Ishikawa (cell line): Measurements from ENCODE around the gene RGS6.

Source experiments
- CEBPB ChIP-seq: IDR thresholded peaks from 2 replicates; pipeline ENCODE4 v1.6.1; 2012
- CREB1 ChIP-seq: IDR thresholded peaks from 2 replicates; pipeline ENCODE4 v1.6.1; 2012; ENCODE audit warnings: low read depth
- EGR1 ChIP-seq: IDR thresholded peaks from 2 replicates; pipeline ENCODE4 v1.6.1; 2012
- EP300 ChIP-seq: IDR thresholded peaks from 2 replicates; pipeline ENCODE4 v1.6.1; 2012; ENCODE audit warnings: borderline replicate concordance
- FOXM1 ChIP-seq: IDR thresholded peaks from 2 replicates; pipeline ENCODE4 v1.6.1; 2012; ENCODE audit warnings: low read depth, borderline replicate concordance
- MAX ChIP-seq: IDR thresholded peaks from 2 replicates; pipeline ENCODE4 v1.6.1; 2012
- NFIC ChIP-seq: IDR thresholded peaks from 2 replicates; pipeline ENCODE4 v1.6.1; 2012
- RAD21 ChIP-seq: IDR thresholded peaks from 2 replicates; pipeline ENCODE4 v1.6.1; 2012; ENCODE audit warnings: low read depth
- TAF1 ChIP-seq: IDR thresholded peaks from 2 replicates; pipeline ENCODE4 v1.6.1; 2012; ENCODE audit warnings: low read depth, mild to moderate bottlenecking
- TCF12 ChIP-seq: IDR thresholded peaks from 2 replicates; pipeline ENCODE4 v1.6.1; 2012; ENCODE audit warnings: low read depth
- TEAD4 ChIP-seq: IDR thresholded peaks from 2 replicates; pipeline ENCODE4 v1.6.1; 2012
- YY1 ChIP-seq: IDR thresholded peaks from 2 replicates; pipeline ENCODE4 v1.6.1; 2012; ENCODE audit warnings: low read depth
- ZBTB7A ChIP-seq: IDR thresholded peaks from 2 replicates; pipeline ENCODE4 v1.6.1; 2012; ENCODE audit warnings: low read depth
- TF ChIP-seq, protein P1 (sequence below): IDR thresholded peaks from 2 replicates; pipeline ENCODE4 v1.6.1; 2012; ENCODE audit warnings: low read depth, mild to moderate bottlenecking
- TF ChIP-seq, protein P2 (sequence below): IDR thresholded peaks from 2 replicates; pipeline ENCODE4 v1.6.1; 2012

The RGS6 gene

DNA sequence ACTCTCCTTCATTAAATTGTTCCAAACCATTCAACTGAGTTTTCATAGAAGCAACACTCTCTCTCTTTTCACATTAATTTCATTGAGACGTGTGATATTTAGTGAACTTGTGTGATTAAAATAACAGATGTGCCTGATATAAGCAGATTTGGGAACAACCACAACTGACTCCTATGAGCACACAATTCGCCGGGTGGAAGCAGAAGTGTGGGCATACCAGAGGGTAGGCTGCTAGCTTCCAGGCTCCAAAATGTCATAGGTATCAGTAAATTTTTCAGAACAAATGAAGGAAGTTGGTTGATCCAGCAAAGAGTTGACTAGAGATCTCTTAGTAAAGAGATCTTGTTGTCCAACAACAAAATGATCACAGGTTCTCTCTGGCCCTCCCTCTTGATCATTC lies 532.0 kb downstream of the RGS6 start:
- TF ChIP-seq ZBTB7A: no peak
- no peak for TF ChIP-seq CREB1
- no peak for TF ChIP-seq NFIC
- no peak for TF ChIP-seq RAD21
- TF ChIP-seq EP300: no peak
- TF ChIP-seq TCF12: no peak
- TF ChIP-seq, protein P1, sequence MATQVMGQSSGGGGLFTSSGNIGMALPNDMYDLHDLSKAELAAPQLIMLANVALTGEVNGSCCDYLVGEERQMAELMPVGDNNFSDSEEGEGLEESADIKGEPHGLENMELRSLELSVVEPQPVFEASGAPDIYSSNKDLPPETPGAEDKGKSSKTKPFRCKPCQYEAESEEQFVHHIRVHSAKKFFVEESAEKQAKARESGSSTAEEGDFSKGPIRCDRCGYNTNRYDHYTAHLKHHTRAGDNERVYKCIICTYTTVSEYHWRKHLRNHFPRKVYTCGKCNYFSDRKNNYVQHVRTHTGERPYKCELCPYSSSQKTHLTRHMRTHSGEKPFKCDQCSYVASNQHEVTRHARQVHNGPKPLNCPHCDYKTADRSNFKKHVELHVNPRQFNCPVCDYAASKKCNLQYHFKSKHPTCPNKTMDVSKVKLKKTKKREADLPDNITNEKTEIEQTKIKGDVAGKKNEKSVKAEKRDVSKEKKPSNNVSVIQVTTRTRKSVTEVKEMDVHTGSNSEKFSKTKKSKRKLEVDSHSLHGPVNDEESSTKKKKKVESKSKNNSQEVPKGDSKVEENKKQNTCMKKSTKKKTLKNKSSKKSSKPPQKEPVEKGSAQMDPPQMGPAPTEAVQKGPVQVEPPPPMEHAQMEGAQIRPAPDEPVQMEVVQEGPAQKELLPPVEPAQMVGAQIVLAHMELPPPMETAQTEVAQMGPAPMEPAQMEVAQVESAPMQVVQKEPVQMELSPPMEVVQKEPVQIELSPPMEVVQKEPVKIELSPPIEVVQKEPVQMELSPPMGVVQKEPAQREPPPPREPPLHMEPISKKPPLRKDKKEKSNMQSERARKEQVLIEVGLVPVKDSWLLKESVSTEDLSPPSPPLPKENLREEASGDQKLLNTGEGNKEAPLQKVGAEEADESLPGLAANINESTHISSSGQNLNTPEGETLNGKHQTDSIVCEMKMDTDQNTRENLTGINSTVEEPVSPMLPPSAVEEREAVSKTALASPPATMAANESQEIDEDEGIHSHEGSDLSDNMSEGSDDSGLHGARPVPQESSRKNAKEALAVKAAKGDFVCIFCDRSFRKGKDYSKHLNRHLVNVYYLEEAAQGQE: no peak

- TF ChIP-seq ZBTB7A: no peak
- TF ChIP-seq TAF1: no peak
- TF ChIP-seq CREB1: no peak
- TF ChIP-seq TCF12: no peak
Observed at GRCh38 chr14:72466325-72466724, 534.1 kb downstream of the RGS6 start.

- TF ChIP-seq MAX (no peak), CREB1 (no peak), CEBPB (no peak), TAF1 (no peak), EP300 (no peak), TEAD4 (no peak), FOXM1 (no peak), ZBTB7A (no peak), NFIC (no peak), RAD21 (no peak), TCF12 (no peak), EGR1 (no peak)
- TF ChIP-seq, protein P2, sequence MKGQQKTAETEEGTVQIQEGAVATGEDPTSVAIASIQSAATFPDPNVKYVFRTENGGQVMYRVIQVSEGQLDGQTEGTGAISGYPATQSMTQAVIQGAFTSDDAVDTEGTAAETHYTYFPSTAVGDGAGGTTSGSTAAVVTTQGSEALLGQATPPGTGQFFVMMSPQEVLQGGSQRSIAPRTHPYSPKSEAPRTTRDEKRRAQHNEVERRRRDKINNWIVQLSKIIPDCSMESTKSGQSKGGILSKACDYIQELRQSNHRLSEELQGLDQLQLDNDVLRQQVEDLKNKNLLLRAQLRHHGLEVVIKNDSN: no peak
- TF ChIP-seq, protein P1: no peak
Observed at GRCh38 chr14:72471346-72471745, 539.1 kb downstream of the RGS6 start.

- TF ChIP-seq FOXM1: no peak
- TF ChIP-seq YY1: no peak
- no peak for TF ChIP-seq CREB1
- TF ChIP-seq TAF1: no peak
- no peak for TF ChIP-seq TEAD4
Observed at GRCh38 chr14:72472845-72473244, 540.6 kb downstream of the RGS6 start.

GRCh38 chr14:72476657-72477499 lies 544.6 kb downstream of the RGS6 start:
- TF ChIP-seq EGR1: no peak
- TF ChIP-seq CEBPB: peak; percentile 49; the same call in 1 of the 2 replicates

DNA sequence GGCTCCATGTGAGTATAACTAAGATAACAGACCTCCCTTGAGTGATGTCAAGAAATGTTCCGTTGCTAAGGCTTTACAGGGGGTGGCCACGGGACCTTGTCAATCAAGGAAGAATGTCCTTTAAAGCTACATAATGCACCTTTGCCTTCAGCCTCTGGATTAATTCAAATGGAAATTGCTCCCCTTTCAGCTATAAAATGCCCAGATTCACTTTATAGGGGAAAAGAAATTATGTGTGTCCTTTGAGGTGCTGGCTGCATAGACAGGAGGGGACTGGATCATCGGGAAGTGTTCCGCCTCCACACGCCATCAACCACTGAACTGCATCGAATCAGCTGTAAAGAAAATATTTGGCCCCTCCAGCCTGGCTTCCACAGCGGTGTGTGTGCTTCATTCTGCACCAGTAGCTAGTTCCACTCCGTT lies 546.3 kb downstream of the RGS6 start:
- no peak for TF ChIP-seq MAX
- no peak for TF ChIP-seq CREB1
- TF ChIP-seq NFIC: no peak
- TF ChIP-seq EP300: no peak
- TF ChIP-seq, protein P1: no peak
- TF ChIP-seq EGR1: no peak
- TF ChIP-seq FOXM1: no peak
- no peak for TF ChIP-seq ZBTB7A
- no peak for TF ChIP-seq TEAD4
- TF ChIP-seq TAF1: no peak
